DMS114 treated with DMSO at 0.1 percent for 48 hours (cell line): ENCODE results near the gene CYYR1.

Source experiments
- DNase-seq: peaks from one replicate; lab custom pipeline; 2025; ENCODE audit not compliant: unreplicated experiment; lab: John Stamatoyannopoulos, UW

The CYYR1 gene

GRCh38 chr21:26443291-26443690 is 129.8 kb downstream of the CYYR1 start:
- no peak for DNase-seq

DNA sequence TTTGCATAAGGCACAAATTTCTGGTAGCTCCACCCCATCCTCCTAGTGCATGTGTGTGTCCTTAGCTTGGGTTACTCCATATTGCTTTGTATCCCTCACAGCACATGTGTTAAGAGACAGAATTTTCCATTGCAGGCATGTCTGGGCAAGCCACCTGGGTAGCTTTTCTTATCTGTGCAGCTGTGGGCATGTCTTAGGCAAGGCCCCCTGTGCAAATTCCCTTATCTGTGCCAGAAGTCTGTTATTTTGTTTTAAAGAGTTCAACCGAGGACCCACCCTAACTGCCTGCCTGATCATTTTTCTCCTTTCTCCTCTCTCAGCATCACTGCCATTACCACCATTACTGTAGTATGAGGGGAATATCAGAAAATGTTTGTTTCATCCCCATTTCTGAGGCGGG is 131.9 kb downstream of the CYYR1 start:
- DNase-seq, result no peak

- no peak for DNase-seq
These were observed 134.1 kb downstream of the CYYR1 start for GRCh38 chr21:26438976-26439375.

DNA sequence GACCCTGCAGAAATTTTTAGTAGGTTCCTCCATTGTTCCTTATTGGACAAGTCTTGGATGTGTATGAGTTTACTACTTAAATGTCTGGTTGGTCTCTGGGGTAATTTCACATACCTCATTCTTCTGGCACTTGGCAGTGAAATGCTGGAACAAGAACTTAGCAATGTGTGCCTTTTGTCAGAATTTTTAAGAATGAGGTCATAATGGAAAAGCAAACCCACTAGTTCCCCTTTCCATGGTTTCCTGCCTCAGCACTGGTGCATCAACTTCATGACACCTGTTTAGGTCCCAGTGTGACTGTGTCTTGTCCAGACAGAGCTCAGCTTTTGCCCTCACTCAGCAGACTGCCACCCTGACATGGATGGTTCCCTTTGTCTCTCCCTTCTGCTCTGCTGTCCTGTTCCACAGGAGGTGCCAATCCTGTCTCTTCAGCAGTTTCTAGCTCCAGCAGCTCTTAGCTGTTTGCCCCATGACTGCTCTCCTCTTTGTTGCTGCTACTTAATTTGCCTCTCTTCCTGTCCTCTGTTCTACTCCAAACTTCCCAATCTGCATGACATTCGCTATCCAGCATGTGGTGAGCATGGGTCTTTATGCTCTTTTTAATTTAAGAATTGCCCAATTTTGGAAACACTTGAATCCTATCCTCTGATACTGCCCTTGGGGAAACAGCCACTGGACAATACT is 135.6 kb downstream of the CYYR1 start:
- DNase-seq, result no peak

- no peak for DNase-seq
These were observed 139.7 kb downstream of the CYYR1 start for GRCh38 chr21:26433386-26433785.

- DNase-seq, result no peak
These were observed 140.7 kb downstream of the CYYR1 start for GRCh38 chr21:26432410-26432809.

DNA sequence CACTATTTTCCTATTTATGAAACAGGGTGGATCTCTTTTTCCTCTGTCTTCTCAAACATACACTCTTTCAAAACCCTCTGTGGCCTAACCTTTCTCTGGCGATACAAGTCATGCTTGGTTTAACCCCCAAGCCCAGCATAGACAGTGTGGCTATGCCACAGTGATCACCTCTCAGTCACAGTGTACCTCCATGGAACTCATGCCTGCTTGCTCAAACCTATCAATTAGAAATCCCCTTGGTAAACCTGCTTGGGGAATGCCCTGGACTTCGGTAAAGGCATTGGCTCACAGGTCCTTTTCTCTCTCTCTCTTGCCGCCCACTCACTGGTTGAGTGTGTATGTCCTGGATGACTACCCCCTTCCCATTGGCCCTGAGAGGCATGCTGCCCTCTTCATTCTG is 147.5 kb downstream of the CYYR1 start:
- DNase-seq, result no peak

GRCh38 chr21:26423511-26423910 is 149.6 kb downstream of the CYYR1 start:
- no peak for DNase-seq

DNA sequence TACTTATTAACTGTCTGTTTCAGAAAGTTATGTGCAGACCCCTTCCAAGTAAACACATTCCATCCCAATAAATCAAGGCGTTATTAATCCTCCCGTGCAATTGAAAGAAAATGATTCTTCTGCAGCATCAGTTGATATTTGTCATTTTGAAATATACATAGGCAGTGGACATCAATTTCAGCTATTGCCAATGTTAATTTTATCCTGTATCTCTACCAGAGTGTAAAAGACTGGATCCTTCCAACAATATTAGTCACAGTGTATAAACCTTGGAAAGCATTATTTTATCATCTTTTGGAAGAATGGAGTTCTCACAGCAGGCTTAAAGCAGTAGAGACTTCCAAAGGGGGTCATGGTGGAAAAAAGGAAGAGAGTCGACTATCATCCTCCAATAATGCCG is 150.4 kb downstream of the CYYR1 start:
- no peak for DNase-seq

GRCh38 chr21:26422138-26422537 is 150.9 kb downstream of the CYYR1 start:
- DNase-seq, result no peak

DNA sequence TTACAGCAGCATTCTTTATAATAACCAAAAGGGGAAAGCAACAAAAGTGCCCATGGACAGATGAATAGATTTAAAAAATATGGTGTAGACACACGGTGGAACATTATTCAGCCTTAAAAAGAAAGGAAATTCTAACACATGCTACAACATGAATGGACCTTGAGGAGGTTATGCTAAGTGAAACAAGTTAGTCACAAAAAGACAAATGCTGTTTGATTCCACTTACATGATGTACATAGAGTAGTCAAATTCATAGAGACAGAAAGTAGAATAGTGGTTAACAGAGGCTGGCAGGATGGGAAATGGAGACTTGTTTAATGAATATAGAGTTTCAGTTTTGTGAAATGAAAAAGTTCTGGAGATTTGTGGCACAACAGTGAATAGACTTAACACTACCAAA is 151.4 kb downstream of the CYYR1 start:
- DNase-seq, result no peak
